ENCODE results near the gene KCNIP2.

The KCNIP2 gene

DNA sequence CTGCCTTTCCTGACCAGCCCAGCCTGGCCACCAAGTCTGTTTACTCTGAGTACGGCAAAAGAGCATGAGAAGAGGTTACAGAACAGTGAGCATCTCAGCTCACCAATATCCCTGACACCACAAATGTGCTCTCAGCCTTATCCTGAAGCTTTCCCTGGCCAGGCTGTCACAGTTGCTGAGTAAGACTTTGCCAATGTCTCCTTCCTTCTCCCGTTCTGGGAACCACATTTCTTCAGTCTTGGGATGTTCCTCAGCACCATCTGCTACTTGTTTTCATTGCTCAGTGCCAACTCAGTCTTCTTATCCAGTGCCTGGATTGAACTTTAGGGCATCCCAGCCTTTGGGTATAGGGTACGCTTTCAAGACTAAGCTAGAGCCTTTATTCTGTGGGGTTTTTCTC is 7.1 kb upstream of the KCNIP2 start:
- H3K27ac ChIP-seq (ENCODE audit: low read length) = no peak overlapping the region

DNA sequence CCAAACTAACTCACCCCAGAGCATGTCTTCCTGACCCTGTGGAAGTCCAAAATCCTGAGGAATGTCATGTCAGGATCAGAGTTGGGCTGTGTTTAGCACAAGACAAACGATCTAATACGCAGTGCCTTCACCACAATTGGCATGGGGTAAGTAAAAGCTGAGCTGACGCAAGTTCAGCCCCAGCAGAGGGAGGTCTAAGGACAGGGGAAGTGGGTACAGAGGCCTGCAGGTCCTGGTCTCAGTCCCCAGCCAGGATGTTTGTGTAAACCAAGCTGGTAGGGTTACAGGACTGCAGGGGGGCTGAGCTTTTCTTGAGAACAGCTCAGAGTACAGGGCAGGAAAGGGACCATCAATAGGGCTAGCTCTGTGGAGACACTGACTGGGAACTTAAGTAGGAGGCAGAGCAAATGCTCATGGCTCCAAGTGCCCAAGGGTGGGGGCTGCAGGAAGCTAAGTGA is 5.3 kb upstream of the KCNIP2 start:
- Histone ChIP-seq H3K9me3 (ENCODE audit: control insufficient read depth in 2 of 2, low read length in 2 of 2) (no peaks in the 10 kb centered on the region), H3K4me3 (ENCODE audit: low read length in 2 of 2) (no peak overlapping the region), H3K36me3 (ENCODE audit: control insufficient read depth in 2 of 2, insufficient read depth in 2 of 2, low read length in 2 of 2) (peaks cover 8 to 27% of the 10 kb centered on the region in 2 donors), H3K27me3 (ENCODE audit: control insufficient read depth in 1 of 2, insufficient read depth in 2 of 2, low read length in 2 of 2) (peaks cover 0 to 9% of the 10 kb centered on the region in 2 donors), H3K27ac (ENCODE audit: low read length) (no peak overlapping the region), H3K9ac (ENCODE audit: low read length in 2 of 2) (no peak overlapping the region), H3K4me1 (ENCODE audit: control insufficient read depth, insufficient read depth, low read length) (peaks cover 6% of the 10 kb centered on the region)

More for the DNA sequence above, 7.1 kb upstream of the KCNIP2 start:
- Histone ChIP-seq H3K4me1 (ENCODE audit: control insufficient read depth, insufficient read depth, low read length) (peaks cover 4% of the 10 kb centered on the region), H3K9me3 (ENCODE audit: control insufficient read depth in 2 of 2, low read length in 2 of 2) (no peaks in the 10 kb centered on the region), H3K27me3 (ENCODE audit: control insufficient read depth in 1 of 2, insufficient read depth in 2 of 2, low read length in 2 of 2) (peaks cover 0 to 2% of the 10 kb centered on the region in 2 donors), H3K4me3 (ENCODE audit: low read length in 2 of 2) (no peak overlapping the region), H3K9ac (ENCODE audit: low read length in 2 of 2) (no peak overlapping the region), H3K36me3 (ENCODE audit: control insufficient read depth in 2 of 2, insufficient read depth in 2 of 2, low read length in 2 of 2) (peaks cover 8 to 22% of the 10 kb centered on the region in 2 donors)

DNA sequence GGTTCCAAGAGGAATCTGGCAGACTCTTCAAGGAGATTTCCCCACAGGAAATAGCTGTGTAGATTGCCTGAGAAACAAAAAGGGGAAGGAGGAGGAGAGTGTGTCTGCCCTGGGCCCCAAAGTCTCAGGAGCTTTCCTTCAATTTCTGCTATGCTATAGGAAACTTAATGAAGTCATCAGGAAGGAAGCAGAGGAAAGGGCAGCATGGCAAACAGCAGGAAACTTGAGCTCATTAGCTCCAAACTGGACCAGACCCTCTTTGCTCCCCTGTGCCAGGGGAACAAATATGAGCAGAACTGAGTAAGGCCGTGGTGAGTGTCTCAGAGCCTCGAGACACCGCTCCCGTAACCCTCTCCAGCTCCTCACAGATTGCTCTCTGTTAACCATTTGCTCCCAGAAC is 4.8 kb upstream of the KCNIP2 start:
- Histone ChIP-seq H3K36me3 (ENCODE audit: control insufficient read depth in 2 of 2, insufficient read depth in 2 of 2, low read length in 2 of 2) (peaks cover 8 to 27% of the 10 kb centered on the region in 2 donors), H3K4me1 (ENCODE audit: control insufficient read depth, insufficient read depth, low read length) (peaks cover 7% of the 10 kb centered on the region), H3K9ac (ENCODE audit: low read length in 2 of 2) (no peak overlapping the region), H3K27me3 (ENCODE audit: control insufficient read depth in 1 of 2, insufficient read depth in 2 of 2, low read length in 2 of 2) (peaks cover 0 to 9% of the 10 kb centered on the region in 2 donors), H3K27ac (ENCODE audit: low read length) (no peak overlapping the region), H3K4me3 (ENCODE audit: low read length in 2 of 2) (no peak overlapping the region), H3K9me3 (ENCODE audit: control insufficient read depth in 2 of 2, low read length in 2 of 2) (no peaks in the 10 kb centered on the region)

DNA sequence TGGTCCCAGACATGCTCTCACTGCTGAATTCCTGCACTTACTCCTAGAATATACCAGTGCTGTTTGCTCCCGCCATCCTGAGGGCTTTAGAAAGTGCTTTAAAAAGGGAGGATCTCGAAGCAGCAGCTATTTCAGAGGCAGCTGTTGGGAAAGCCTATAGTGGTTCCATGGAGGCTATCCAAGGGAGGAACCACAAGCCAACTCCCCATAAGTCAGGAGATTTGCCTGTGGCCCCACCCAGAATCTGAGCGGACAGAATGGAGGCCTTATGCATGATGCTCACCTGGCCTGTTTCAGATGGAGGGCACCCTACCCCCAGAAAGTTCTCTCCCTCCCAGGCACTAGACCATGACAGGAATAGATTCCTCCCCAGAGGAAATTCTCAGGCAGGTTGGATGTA is 2.3 kb upstream of the KCNIP2 start:
- Histone ChIP-seq H3K36me3 (ENCODE audit: control insufficient read depth in 2 of 2, insufficient read depth in 2 of 2, low read length in 2 of 2) (peaks cover 8 to 27% of the 10 kb centered on the region in 2 donors), H3K27ac (ENCODE audit: low read length) (no peak overlapping the region), H3K9me3 (ENCODE audit: control insufficient read depth in 2 of 2, low read length in 2 of 2) (no peaks in the 10 kb centered on the region), H3K4me3 (ENCODE audit: low read length in 2 of 2) (no peak overlapping the region), H3K4me1 (ENCODE audit: control insufficient read depth, insufficient read depth, low read length) (peaks cover 10% of the 10 kb centered on the region), H3K9ac (ENCODE audit: low read length in 2 of 2) (no peak overlapping the region), H3K27me3 (ENCODE audit: control insufficient read depth in 1 of 2, insufficient read depth in 2 of 2, low read length in 2 of 2) (peaks cover 0 to 11% of the 10 kb centered on the region in 2 donors)

DNA sequence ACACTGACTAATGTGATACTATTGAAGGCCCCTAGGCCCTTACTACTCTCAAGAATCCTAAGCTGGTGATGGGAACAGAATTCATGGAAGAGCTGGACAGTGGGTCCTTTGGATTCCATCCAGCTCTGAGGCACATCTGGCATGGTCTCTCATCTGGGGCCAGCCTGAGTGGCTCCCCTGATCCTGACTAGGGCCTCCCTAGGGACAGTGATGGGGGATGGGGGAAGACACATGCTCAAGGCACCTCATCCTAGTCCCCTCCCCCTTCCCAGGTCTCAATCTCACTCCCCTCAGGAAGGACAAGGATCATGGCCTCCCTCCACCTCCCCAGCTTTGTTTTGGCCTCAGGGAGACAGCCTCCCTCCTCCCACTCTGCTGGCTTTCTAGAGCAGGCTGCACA is 1.8 kb downstream of the KCNIP2 start:
- Histone ChIP-seq H3K27me3 (ENCODE audit: control insufficient read depth in 1 of 2, insufficient read depth in 2 of 2, low read length in 2 of 2) (peaks cover 0 to 9% of the 10 kb centered on the region in 2 donors), H3K9ac (ENCODE audit: low read length in 2 of 2) (no peak overlapping the region), H3K36me3 (ENCODE audit: control insufficient read depth in 2 of 2, insufficient read depth in 2 of 2, low read length in 2 of 2) (peaks cover 0 to 9% of the 10 kb centered on the region in 2 donors), H3K4me1 (ENCODE audit: control insufficient read depth, insufficient read depth, low read length) (peaks cover 19% of the 10 kb centered on the region), H3K9me3 (ENCODE audit: control insufficient read depth in 2 of 2, low read length in 2 of 2) (no peaks in the 10 kb centered on the region), H3K4me3 (ENCODE audit: low read length in 2 of 2) (no peak overlapping the region), H3K27ac (ENCODE audit: low read length) (no peak overlapping the region)

DNA sequence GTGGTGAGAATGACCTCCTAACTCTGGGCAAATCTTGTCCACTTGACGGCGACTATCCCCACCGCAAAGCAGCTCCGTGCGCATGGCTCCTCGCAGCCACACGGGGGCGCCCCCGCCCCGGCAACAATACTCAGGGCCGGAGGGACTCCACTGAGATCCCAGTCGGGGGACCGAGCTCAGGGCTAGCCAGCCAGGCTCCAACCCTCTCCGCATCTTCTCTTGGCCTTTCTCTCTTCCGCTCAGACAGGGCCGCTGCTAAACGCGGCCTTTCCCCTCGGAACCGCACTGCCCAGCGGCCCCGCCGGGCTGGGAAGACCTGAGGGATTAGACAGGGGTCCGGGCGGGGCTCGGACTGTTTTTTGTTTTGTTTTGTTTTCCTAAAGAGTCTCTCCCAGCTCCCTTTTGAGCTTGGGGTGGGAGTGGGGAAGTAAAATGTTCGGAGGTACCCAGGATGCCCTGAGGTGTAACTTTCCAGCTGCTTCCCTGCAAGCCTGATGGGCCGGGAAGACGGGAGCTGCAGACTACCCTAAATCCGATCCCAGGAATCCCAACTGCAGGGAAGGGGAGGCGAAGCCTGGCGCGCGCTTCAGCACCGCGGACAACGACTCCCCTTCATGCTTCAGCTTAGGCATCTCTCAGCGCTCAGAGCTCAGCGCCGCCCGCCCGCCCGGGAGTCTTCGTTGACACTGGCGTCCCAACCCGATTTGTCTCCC is 2.7 kb downstream of the KCNIP2 start:
- Histone ChIP-seq H3K9ac (ENCODE audit: low read length in 2 of 2) (no peak overlapping the region), H3K36me3 (ENCODE audit: control insufficient read depth in 2 of 2, insufficient read depth in 2 of 2, low read length in 2 of 2) (peaks cover 0 to 5% of the 10 kb centered on the region in 2 donors), H3K27ac (ENCODE audit: low read length) (no peak overlapping the region), H3K9me3 (ENCODE audit: control insufficient read depth in 2 of 2, low read length in 2 of 2) (no peaks in the 10 kb centered on the region), H3K27me3 (ENCODE audit: control insufficient read depth in 1 of 2, insufficient read depth in 2 of 2, low read length in 2 of 2) (peaks cover 0 to 9% of the 10 kb centered on the region in 2 donors), H3K4me3 (ENCODE audit: low read length in 2 of 2) (peak overlapping the region; percentile 27 to 59), H3K4me1 (ENCODE audit: control insufficient read depth, insufficient read depth, low read length) (peaks cover 19% of the 10 kb centered on the region)

DNA sequence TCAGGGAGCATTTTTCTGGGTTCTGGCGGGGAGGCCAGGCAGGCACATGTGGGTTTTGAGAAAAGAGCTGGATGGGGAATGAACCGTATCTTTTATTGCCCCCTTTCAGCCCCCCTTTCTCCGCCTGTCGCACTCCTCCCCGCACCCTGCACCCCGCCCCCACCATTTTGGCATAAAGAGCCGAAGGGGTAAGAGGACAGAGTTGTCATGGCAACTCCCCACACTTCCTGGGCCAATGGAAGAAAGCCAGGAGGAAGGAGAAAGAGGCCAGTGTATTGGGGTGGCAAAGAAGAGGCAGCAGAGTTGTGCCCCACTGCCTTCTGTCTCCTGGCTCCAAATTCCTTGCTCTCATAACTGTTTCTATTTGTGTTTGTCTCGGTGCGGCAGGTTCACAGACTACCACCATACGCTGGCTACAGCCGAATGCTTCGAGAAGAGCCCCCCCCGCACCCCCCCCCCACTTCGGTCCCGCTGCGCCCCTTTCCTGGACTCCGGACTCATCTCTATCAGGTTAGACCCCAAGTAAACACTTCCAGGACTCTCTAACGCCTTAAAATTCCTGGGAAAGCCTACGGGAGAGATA is 3.4 kb downstream of the KCNIP2 start:
- Histone ChIP-seq H3K4me3 (ENCODE audit: low read length in 2 of 2) (peak overlapping the region; percentile 4 to 59), H3K27ac (ENCODE audit: low read length) (no peak overlapping the region), H3K9ac (ENCODE audit: low read length in 2 of 2) (no peak overlapping the region), H3K36me3 (ENCODE audit: control insufficient read depth in 2 of 2, insufficient read depth in 2 of 2, low read length in 2 of 2) (peaks cover 0 to 1% of the 10 kb centered on the region in 2 donors), H3K4me1 (ENCODE audit: control insufficient read depth, insufficient read depth, low read length) (peaks cover 19% of the 10 kb centered on the region), H3K27me3 (ENCODE audit: control insufficient read depth in 1 of 2, insufficient read depth in 2 of 2, low read length in 2 of 2) (peaks cover 0 to 9% of the 10 kb centered on the region in 2 donors), H3K9me3 (ENCODE audit: control insufficient read depth in 2 of 2, low read length in 2 of 2) (no peaks in the 10 kb centered on the region)

DNA sequence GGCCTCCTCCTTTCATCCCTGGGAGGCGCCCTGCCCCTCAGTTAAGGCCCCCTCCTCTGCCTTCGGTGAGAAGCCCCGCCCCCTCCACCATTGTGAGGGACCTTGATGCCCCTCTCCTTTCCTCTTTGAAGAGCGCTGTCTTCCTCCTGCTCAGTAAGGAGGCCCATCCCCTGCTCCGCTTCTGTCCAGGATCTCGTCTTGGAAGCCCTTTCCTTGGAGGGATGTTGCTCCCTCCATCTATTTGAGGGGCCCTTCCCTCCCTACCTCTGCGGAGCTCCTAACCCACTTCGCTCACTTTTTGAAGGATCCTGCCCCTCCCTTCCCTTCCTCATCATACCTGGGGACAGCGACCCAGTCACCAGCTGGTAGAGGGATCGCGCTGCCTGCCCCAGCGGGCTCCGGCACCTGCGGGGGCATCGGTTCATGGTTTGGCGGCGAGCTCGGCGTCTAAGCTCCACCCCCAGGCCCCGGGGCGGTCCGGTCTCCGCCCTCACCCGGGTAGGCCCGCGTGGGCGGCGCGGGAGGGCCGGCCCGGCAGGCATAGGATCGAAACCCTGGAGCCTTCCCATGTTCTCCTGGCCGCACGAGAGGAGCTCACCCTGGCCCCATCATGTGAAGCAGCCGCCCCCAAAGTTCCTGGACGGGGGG is 4.1 kb downstream of the KCNIP2 start:
- H3K36me3 ChIP-seq (ENCODE audit: control insufficient read depth in 2 of 2, insufficient read depth in 2 of 2, low read length in 2 of 2) = no peaks in the 10 kb centered on the region
- H3K4me1 ChIP-seq (ENCODE audit: control insufficient read depth, insufficient read depth, low read length) = peaks cover 19% of the 10 kb centered on the region
- peak overlapping the region in 1 of 2 donors; percentile 22 for H3K4me3 ChIP-seq (ENCODE audit: low read length in 2 of 2)
- peaks cover 0 to 7% of the 10 kb centered on the region in 2 donors for H3K27me3 ChIP-seq (ENCODE audit: control insufficient read depth in 1 of 2, insufficient read depth in 2 of 2, low read length in 2 of 2)
- H3K9me3 ChIP-seq (ENCODE audit: control insufficient read depth in 2 of 2, low read length in 2 of 2) = no peaks in the 10 kb centered on the region
- no peak overlapping the region for H3K9ac ChIP-seq (ENCODE audit: low read length in 2 of 2)
- H3K27ac ChIP-seq (ENCODE audit: low read length) = no peak overlapping the region

DNA sequence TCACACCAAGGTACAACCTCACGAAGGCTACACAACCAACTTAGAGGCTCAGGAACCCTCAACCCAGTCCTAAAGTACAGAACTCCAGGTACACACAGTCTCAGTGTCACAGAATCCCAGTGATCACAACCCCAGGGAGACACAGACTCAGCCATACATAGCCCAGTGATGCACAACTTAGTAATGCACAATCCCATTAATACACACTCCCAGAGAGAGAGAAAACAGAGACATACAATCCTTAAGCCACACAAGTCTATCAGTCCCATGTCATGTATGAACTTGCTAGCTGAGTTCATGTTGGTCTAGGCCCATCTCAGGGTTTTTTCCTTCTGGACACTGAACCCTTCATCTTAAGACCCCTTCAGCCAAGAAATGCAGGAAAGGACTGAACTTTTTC is 4.6 kb downstream of the KCNIP2 start:
- Histone ChIP-seq H3K27me3 (ENCODE audit: control insufficient read depth in 1 of 2, insufficient read depth in 2 of 2, low read length in 2 of 2) (peaks cover 0 to 2% of the 10 kb centered on the region in 2 donors), H3K36me3 (ENCODE audit: control insufficient read depth in 2 of 2, insufficient read depth in 2 of 2, low read length in 2 of 2) (no peaks in the 10 kb centered on the region), H3K4me3 (ENCODE audit: low read length in 2 of 2) (no peak overlapping the region), H3K4me1 (ENCODE audit: control insufficient read depth, insufficient read depth, low read length) (peaks cover 17% of the 10 kb centered on the region), H3K9me3 (ENCODE audit: control insufficient read depth in 2 of 2, low read length in 2 of 2) (no peaks in the 10 kb centered on the region), H3K27ac (ENCODE audit: low read length) (no peak overlapping the region), H3K9ac (ENCODE audit: low read length in 2 of 2) (no peak overlapping the region)

DNA sequence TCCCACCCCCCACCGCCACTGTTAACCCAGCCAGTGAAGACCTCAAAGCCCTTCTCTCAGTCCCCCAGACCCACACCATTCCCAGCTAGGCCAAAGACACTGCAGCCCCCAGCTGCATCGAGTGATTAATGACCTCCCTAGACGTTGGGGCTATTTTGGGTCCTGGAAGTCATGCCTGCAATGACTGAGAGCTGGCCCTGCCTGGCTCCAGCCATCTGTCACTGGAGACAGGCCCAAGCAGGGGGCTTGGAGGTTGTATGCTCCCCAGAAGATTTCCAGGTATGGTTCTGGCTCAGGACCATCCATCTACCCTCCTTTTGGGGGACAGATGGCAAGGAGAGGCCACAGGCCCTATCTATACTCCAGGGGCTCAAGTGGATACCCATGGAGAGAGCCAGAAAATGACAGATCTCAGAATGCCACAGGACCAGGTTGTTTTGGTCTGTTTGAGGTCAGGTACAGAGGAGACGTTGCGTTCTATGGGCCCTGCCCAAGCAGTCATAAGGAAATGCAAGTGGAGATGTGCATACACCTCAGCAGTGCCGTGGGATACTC is 5.1 kb downstream of the KCNIP2 start:
- H3K4me1 ChIP-seq (ENCODE audit: control insufficient read depth, insufficient read depth, low read length) = peaks cover 15% of the 10 kb centered on the region
- H3K9ac ChIP-seq (ENCODE audit: low read length in 2 of 2) = no peak overlapping the region

More for the DNA sequence above, 5.1 kb downstream of the KCNIP2 start:
- no peaks in the 10 kb centered on the region for H3K9me3 ChIP-seq (ENCODE audit: control insufficient read depth in 2 of 2, low read length in 2 of 2)
- H3K27ac ChIP-seq (ENCODE audit: low read length) = no peak overlapping the region
- H3K36me3 ChIP-seq (ENCODE audit: control insufficient read depth in 2 of 2, insufficient read depth in 2 of 2, low read length in 2 of 2) = no peaks in the 10 kb centered on the region
- H3K4me3 ChIP-seq (ENCODE audit: low read length in 2 of 2) = no peak overlapping the region
- peaks cover 0 to 2% of the 10 kb centered on the region in 2 donors for H3K27me3 ChIP-seq (ENCODE audit: control insufficient read depth in 1 of 2, insufficient read depth in 2 of 2, low read length in 2 of 2)

All from stomach smooth muscle (tissue), 2 donors.